ENCODE data around the gene MINDY4.

GRCh38 chr7:30905078-30906012 lies 134.1 kb downstream of the MINDY4 start:
- TF ChIP-seq, protein P1, sequence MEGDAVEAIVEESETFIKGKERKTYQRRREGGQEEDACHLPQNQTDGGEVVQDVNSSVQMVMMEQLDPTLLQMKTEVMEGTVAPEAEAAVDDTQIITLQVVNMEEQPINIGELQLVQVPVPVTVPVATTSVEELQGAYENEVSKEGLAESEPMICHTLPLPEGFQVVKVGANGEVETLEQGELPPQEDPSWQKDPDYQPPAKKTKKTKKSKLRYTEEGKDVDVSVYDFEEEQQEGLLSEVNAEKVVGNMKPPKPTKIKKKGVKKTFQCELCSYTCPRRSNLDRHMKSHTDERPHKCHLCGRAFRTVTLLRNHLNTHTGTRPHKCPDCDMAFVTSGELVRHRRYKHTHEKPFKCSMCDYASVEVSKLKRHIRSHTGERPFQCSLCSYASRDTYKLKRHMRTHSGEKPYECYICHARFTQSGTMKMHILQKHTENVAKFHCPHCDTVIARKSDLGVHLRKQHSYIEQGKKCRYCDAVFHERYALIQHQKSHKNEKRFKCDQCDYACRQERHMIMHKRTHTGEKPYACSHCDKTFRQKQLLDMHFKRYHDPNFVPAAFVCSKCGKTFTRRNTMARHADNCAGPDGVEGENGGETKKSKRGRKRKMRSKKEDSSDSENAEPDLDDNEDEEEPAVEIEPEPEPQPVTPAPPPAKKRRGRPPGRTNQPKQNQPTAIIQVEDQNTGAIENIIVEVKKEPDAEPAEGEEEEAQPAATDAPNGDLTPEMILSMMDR (IDR thresholded peaks at IDR 0.05; ENCODE audit: insufficient read depth, low read length): no peak
- TF ChIP-seq GABPA (IDR thresholded peaks at IDR 0.05; ENCODE audit: low read depth): no peak

Measured in HL-60 (cell line).